RPMI7951 (cell line): Measurements from ENCODE around the gene MTM1. TPM values are rescaled to one million over a fixed set of nuclear protein-coding genes. Genes with fewer than 3 reads are reported as not detected.

Experiments used
- DNase-seq: peaks from one replicate; pipeline ENCODE4 v3.0.0-alpha.2; 2012; ENCODE audit warnings: low read depth
- total RNA-seq: library from RNA; depleted of rRNA; stranded (reverse); fragments of >200 nt; shearing (Covaris generic); gene quantifications from 2 replicates; pipeline ENCODE4 v1.2.3, GENCODE V29; 2014

The MTM1 gene
- total RNA-seq, 1 experiment from 2014 or later = 10.1 TPM

- DNase-seq = no peak
Measured at GRCh38 chrX:150663073-150663472, 94.7 kb downstream of the MTM1 start.

DNA sequence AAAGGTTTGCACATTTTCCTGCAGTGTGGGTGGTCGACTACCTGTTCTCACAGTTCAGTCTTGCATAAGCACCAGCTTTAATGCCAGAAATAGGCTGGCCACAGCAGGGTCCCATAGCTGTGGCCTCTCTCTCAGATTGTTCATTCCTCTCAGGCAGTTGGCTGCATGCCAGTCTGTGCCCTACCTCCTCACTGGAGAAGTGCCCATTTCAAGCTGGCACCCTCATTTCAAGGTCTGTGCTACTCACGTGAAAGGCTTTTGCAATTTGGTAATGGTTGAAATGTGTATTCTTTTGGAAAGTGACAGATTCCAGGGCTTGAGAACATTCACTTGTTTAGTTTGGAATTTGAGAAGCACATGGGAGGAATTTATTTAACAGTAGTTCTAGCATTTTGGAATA lies 95.9 kb downstream of the MTM1 start:
- no peak for DNase-seq

DNA sequence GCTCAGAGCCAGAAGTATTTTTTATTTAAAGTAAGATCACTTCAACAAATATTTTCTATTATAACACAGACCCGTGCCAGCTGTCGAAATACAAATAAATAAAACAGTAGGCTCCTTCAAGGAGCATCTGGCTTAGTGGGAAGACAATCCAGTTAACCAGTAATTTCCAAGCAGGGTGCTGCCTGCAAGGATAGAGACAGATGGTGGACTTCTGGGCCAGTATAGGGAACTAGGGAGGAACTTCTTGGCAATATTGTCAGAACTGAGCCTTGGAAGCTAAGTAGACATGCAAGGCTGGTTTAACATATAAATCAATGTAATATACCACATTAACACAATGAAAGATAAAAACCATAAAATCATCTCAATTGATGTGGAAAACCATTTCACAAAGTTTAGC lies 107.8 kb downstream of the MTM1 start:
- no peak for DNase-seq

DNA sequence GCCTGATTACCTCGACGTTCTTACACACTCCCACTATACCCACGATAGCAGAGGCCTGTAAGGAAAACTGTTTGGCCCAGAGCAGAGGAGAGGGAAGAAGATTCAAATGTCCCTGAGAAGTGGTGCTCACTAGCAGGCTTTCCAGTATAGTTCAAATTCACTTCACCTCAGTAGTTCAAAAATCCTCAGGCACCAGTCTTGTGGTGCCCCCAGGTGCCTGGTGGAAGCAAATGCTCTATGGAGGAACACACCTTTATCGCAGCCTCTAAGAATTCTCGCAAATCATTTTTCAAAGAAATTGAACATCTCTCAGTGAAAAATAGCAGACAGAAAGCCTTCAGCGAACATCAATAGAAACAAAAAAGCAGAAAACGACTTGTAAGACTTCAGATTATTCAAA lies 112.6 kb downstream of the MTM1 start:
- no peak for DNase-seq

GRCh38 chrX:150683112-150683511 lies 114.7 kb downstream of the MTM1 start:
- DNase-seq = no peak

GRCh38 chrX:150683536-150684146 lies 115.2 kb downstream of the MTM1 start:
- DNase-seq = peak; percentile 35

GRCh38 chrX:150688911-150689451 lies 120.6 kb downstream of the MTM1 start:
- peak; percentile 88 for DNase-seq

DNA sequence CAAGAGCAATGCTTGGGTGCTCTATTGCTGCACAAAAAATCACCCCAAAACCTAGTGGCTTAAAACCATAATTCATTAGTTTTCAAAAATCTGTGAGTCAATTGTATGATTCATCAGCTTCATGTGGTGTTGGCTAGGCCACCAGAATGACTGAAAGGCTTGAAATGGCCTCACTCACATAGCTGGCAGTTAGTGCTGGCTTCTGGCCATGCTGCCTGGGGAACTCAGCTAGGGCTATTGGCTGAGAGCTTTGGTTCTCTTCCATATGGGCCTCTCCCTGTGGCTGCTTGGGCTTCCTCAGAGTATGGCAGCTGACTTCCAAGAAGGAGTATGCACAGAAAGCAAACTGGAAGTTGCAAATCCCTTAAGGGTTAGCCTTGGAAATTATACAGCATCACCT lies 121.7 kb downstream of the MTM1 start:
- DNase-seq = peak; percentile 92

GRCh38 chrX:150692296-150692695 lies 123.9 kb downstream of the MTM1 start:
- DNase-seq = no peak

DNA sequence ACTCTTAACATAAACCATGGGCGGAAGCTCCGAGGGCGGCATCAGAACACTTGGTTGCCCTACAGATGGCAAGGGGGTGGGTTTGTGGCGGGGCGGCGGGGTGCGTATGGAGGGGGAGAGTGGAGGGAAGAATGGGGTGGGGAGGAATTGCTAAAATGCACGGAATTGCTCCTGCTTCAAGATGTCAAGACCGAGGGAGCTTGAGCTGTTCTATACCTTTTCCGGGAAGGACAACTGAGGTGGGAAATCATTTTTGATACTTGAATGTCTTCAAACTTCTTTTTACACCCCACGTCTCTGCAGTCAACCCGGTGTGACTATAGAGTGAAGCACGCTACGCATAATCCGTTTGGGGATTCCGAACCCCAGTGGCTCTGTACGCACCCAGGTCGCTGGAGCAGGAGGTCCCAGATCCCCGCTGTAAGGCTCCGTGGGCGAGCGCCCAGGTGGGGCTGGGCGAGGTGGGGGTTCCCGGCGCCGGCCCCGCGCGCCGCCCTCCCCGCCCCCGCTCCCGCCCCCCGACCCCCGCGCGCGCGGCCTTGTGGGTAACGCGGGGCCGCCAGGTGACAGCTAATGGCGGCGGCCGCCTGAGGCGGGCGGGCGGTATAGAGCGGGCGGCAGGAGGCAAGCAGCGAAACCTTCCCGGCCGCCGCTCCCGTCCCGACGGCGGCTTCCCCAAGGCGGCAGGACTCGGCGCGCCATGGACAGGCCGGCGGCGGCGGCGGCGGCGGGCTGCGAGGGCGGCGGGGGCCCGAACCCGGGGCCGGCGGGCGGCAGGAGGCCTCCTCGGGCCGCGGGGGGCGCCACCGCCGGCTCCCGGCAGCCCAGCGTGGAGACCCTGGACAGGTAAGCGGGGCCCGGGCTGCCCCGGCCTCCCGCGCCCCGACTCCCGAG lies 124.7 kb downstream of the MTM1 start, which contains the start of gene MTMR1:
Gene MTMR1, plus strand, starts transcription at position 566 of the 894 bp plus-strand sequence. Its CDS starts 135 bp downstream, at position 701.
- DNase-seq = no peak

DNA sequence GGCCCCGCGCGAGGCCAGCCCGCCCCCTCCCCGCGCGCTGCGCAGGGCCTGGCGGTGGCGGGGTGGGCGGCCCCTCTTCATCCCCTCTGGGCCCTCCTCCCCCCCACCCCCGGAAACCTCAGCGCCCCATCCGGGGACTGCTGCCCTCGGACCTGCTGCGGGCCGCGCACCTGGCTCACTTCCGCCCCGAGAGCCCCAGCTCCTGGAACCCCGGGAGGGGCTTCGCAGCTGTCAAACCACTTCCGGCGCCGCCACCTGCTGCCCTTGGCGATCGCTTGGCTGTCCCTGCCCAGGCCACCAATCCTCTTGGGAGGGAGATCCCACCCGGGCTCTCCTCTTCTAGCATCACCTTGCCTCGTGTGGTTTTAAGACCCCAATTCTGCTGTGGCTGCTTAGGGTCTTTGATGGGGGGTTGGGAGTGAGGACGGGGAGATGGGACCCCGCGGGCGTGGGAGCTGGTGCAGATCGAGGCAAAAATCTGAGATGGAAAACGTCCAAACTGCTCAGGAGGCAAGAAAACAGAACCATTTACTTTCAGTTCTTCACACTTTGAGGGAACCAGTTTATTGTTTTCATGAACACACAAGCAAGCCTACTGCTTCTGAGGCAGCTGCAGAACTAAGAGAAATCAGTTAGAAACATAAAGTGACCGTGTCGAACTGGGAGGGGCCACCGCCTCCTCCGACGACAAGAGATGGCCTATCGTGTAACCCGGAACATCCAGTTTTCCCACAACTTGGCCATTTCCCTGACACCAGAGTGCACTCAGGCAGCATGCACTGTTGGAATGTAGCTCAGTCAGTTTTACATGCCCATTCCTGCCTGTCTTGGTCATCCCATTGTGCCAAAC lies 125.5 kb downstream of the MTM1 start:
- peak; percentile 73 for DNase-seq

DNA sequence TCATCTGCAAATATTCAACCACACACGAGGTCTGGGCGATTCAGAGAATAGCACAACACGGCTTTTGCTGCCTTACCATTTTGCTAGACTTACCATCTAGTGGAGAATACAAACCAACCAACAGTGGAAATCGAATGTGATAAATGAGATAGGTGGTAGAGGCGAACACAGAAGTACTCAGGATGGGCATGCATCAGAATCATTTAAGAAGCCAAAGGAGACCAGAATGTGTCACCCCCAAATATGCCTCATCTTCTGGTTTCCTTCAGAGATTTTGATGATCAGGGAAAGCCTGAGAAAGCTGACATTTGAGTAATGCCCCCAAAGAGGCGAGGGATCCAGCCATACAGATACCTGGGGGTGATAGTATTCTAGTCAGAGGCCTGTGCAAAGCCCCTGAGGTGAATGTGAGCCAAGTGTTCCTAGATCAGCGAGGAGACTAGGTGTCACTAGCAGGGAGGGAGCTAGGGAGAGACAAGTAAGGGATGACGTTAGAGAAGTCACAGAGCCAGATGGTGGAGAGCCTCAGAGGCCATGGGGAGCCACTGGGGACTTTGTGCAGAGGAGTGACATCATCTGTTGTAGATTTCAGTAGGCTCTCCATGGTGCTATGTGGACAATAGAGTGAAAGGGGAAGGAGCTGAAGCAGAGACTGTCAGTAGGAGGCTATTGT lies 126.5 kb downstream of the MTM1 start:
- no peak for DNase-seq

DNA sequence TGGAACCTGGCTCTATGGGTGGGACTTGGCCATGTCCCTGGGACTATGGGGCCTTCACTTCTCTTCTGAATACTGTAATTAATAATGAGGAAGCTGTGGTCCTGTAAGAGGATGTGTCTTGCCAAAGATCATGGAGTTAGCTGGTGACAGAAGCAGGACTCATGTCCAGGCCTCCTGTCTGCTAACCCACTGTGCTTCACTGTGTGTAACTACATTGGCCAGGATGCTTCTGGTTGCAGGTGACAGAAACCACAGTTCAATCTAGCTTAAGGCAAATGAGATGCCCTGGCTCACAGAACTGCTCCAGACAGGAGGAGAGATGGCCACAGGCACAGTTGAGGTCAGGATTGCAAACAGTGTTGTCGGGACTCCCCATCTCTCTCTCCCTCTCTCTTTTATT lies 127.9 kb downstream of the MTM1 start:
- no peak for DNase-seq

- DNase-seq = no peak
Measured at GRCh38 chrX:150696866-150697265, 128.4 kb downstream of the MTM1 start.

DNA sequence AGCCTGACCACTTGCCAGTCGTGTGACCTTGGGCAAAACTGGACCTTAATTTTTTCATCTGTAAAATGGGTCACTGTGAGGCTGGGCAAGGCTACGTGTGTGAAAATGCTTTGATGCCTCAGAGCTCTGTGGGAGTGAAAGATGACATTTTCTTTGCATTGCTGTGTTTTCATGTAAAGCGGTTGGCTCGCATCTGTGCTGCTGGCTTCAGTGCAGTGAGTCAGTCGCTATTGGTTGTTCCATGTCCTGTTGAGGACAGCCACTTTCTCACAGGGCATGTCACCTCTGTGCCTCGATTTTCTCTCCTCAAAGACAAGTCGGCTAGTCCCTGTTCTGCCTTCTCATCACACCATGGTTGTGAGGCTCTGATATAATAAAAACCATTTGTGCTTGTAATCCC lies 129.2 kb downstream of the MTM1 start:
- no peak for DNase-seq

- no peak for DNase-seq
Measured at GRCh38 chrX:150698981-150699380, 130.6 kb downstream of the MTM1 start.

- DNase-seq = no peak
Measured at GRCh38 chrX:150700107-150700506, 131.7 kb downstream of the MTM1 start.

DNA sequence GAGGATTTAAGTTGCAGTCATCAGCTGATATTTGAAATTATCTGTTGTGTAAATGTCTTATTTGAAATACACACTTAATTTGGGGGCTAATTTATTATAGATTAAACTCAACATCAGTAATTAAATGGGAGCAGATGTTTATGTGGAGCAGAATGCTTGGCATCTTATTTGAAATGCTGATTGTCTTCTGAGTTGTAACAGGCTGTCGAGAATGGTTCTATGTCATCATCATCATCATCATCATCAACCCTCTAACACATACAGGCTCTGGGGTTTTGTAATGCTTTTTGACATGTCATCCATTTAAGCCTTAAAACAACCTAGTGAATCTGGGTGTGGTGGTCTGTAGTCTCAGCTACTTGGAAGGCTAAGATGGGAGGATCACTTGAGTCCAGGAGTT lies 133.0 kb downstream of the MTM1 start:
- no peak for DNase-seq

DNA sequence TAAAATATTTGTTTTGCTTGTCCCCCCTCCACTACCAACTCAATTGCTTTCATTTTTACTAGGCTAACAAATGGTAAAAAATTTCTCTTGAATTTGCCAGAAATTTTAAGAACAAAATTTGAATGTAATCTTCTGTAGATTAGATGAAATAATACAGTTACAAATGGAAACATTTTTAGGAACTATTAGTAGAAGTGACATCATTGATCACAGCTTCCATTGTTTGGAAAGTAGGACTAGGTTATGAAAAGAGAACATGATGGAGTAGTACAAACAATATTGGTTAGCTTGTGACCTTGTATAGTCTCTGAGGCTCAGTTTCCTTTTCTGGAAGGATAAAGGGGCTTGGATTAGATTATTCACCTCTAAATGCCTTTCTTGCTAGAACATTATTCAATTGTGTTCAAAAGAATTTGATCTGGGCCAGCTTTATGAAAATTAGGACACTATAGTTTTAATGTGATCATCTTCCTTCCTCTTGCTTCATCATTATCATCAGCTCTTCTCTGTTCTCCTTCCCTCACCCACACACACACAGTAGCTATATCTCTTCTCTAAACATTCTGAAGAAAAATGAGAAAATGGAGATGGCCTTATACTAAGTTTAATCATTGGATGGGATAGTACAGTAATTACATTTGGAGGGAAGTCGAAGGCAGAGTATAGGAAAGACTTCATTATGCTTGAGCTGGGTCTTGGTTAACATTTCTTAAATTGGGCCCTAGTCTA lies 134.7 kb downstream of the MTM1 start:
- DNase-seq = no peak

- no peak for DNase-seq
Measured at GRCh38 chrX:150703695-150703974, 135.2 kb downstream of the MTM1 start.

DNA sequence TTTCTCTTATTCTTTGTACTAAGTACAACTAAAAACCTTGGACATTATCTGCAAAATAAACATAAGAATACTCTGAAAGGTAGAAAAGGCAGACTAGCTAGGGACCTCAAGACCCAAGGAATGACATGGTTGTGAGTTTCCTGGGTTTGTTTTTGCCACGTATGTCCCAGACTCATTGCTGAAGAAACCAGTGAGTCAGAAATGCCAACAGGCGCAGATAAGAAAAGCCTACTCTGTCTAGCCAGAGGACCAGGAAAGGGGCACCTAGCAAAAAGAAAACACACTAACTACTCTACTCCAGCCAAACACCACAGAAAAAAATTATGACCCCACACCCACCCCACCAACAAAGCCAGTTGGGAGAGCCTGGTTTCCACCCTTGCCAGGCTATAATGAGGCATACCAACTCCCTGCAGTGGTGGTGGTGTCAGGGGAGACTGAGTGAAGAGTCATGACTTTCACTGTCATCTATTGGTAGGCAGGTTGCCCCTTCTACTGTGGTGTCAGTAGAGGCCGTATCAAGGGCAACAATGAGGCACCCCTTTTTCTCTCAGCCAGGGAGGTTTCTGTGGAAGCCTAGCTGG lies 135.7 kb downstream of the MTM1 start:
- DNase-seq = peak; percentile 61
